HG03442 (cell line): ENCODE measurements around the gene CD27.
"Not testable (repeated sequence)": the region's sequence is repeated elsewhere in the genome, so short reads cannot be mapped to it uniquely, and the experiment has no call there.

Source experiments
- ATAC-seq: cut with Tn5 transposase; IDR thresholded peaks from one replicate; pipeline ENCODE4 v1.9.1; 2021; ENCODE audit warnings: mild to moderate bottlenecking, moderate library complexity; ENCODE audit not compliant: unreplicated experiment

CD27 gene

DNA sequence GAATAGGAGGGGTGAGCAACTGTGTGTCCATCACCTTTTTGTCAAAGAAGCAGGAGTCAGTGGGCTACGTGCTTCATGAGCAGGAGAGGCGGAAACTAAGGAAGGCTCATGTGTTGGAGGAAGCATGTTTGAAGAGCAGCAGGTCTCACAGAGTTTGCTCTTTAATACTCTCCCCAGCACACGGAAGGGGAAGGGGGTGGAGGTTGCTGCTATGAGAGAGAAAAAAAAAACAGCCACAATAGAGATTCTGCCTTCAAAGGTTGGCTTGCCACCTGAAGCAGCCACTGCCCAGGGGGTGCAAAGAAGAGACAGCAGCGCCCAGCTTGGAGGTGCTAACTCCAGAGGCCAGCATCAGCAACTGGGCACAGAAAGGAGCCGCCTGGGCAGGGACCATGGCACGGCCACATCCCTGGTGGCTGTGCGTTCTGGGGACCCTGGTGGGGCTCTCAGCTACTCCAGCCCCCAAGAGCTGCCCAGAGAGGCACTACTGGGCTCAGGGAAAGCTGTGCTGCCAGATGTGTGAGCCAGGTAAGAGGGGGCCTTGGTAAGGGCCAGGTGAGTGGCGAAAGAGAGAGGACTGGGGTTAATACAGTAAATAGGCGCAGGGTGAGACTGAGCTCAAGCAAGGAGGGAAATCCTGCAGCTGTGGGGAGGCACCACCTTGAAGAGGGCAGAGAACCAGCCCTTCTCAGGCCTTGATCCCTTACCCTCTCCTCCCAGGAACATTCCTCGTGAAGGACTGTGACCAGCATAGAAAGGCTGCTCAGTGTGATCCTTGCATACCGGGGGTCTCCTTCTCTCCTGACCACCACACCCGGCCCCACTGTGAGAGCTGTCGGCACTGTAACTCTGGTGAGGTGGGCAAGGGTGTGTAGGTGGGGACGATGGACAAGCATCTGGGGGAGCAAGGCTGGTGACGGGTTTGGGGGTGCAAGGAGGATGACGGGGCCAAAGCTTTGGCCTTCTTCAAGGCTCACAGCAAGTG, at the start of gene CD27:
Gene CD27 (plus strand): TSS at position 252 of the 985 bp plus-strand sequence. CDS start 141 bp downstream, at position 393.
- no peak for ATAC-seq

DNA sequence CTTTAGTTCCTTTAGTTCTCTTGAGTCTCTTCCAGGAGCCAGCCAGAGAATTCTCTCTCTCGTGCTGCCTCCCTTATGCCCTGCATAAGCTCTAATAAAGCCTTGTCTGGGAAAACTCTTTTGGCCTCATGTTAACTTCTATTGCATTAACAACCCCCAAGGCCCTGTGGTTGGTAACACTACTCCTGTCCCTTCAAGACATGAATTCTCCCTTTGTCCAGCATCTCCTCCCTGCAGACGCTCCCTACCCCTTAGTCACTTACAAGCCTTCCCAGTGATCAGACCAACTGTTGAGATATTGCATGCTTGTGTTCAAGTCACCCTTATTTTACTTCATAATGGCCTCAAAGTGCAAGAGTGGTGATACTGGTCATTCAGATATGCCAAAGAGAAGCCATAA, 48.7 kb upstream of the CD27 start:
- no peak for ATAC-seq

DNA sequence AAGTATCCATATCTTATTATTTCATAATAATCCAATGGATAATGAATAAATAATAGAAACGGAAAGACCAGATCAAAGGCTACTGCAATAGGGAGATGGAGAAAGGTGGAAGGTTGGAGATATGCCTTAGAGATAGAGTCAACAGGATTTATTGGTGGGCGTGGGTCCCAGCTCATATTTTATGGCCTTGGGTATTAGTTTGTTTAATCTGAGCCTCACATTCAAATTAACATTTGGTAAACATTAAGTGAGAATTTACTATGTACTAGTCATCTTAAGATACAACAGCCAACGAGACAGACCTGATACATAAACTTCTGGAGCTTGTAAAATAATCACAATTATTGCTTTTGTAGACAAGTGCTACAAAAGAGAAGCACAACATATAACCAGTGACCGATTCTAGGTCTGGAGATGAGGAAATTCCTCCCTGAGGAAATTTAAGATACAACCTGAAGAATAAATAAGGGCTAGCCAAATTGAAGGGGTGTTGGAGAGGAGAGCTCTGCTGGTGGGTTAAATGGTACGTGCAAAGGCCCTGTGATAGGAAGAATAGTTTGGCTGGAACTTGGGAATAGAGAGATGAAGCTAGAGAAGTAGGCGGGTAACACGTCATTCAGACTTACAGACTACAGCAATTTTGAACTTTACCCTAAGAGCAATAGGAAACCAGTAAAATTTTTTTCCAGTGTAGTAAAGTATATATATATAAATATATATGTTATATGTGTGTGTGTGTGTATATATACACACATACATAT, 44.7 kb upstream of the CD27 start:
- no peak for ATAC-seq

DNA sequence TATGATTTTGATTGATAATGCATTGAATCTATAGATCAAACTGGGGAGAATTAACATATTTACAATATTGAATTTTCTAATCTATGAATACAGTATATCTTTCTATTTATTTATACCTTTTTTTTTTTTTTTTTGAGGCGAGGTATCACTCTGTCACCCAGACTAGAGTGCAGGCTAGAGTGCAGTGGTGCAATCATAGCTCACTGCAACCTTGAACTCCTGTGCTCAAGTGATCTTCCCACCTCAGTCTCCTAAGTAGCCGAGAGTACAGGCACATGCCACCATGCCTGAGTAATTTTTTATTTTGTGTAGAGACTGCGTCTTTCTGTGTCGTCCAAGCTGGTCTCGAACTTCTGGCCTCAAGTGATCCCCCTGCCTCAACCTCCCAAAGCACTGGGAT, 40.4 kb upstream of the CD27 start:
- no peak for ATAC-seq

DNA sequence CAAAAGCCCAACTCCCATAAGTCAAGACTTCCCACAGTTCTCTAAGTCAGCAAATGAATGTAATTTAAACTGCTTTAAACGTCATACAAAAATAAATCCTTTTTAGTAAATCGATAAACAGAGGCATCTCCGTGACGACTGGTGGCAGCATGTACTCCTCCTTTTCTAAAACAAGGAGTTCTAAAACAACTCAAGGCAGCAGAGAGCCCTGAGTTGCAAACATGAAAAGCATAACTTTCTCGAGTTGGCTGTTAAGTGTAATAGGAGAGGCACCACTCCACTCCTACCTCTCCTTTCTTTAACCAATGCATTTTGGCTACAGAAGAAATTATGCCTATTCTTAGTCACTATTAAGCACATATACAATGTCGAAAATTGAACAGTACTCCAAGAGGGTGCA, 38.8 kb upstream of the CD27 start:
- no peak for ATAC-seq

DNA sequence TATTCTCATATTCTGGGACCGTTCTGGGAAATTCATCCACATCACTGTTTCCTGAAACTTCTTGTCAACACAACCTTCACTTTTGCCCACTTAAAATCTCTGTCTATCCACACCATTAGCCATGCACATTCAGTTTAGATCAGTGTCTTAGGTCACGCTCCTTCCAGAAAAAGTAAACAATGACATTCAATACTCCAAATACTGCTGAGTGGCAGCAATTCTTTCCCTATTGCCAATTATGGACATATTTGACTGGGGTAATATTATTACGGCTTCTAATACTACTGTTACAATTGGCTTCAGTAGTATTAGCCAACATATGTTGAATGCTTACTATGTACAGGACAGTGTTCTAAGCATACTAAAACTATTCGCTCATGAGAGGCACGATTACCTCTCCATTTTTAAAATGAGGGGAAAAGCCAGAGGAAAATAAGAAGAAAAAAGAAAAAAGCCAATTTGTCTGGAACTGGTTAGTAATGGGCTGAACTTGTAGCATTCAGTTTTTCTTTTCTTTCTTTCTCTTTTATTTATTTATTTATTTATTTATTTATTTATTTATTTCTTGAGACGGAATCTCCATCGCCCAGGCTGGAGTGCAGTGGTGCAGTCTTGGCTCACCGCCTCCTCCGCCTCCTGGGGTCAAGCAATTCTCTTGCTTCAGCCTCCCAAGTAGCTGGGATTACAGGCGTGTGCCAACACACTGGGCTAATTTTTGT, 37.4 kb upstream of the CD27 start:
- ATAC-seq, result no peak

DNA sequence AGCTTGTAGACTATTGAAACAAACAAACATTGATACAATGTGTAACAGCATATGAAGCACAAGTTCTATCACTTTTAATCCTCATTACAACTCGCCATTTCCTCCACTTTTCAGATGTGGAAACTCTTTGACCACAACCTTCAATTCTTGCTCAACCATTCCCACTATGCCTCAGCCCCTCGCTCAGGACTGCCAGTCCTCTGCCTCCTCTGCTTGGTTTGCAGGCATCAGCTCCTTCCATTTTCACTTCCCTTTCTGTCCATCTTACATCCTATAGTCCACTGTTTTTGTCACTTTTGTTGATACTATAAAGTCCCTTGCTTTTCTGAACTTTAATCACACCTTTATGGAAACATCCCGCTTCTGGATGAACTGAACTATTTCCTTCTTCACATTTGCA, 28.2 kb upstream of the CD27 start:
- no peak for ATAC-seq

DNA sequence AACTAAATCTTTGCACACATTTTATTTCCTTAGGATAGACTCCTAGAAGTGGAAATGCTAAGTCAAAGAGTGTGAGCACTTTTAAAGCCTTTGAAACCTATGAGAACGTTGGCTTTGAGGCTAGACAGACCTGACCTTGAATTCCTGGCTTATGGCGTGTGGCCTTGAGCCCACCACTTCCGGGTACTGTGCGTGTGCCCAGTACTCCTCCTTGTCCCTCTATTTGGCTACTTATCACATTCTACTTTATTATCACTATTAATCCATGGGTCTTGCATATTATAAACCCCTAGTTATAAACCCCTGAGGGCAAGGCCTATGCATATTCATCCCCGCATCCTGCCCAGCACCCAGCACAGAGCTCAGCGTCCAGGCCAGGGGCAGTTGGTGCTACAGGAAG, 26.0 kb upstream of the CD27 start:
- no peak for ATAC-seq

DNA sequence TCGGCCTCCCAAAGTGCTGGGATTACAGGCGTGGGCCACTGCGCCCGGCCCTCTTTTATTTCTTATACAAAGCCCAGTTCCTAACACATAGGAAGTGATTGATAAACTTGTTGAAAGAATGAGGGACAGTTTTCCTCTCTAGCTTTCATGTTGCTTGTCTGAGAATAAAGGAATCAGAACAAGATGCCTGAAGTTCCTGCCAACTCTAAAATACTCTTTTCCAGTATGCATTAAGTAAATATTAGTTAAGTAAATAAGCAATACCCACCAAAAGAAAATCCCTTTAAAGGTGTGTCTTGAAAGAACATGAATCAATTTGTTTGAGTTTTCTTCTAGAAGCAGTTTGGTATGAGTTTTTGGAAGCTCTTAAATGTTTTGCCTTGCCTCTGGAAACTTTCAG, 24.4 kb upstream of the CD27 start:
- no peak for ATAC-seq

DNA sequence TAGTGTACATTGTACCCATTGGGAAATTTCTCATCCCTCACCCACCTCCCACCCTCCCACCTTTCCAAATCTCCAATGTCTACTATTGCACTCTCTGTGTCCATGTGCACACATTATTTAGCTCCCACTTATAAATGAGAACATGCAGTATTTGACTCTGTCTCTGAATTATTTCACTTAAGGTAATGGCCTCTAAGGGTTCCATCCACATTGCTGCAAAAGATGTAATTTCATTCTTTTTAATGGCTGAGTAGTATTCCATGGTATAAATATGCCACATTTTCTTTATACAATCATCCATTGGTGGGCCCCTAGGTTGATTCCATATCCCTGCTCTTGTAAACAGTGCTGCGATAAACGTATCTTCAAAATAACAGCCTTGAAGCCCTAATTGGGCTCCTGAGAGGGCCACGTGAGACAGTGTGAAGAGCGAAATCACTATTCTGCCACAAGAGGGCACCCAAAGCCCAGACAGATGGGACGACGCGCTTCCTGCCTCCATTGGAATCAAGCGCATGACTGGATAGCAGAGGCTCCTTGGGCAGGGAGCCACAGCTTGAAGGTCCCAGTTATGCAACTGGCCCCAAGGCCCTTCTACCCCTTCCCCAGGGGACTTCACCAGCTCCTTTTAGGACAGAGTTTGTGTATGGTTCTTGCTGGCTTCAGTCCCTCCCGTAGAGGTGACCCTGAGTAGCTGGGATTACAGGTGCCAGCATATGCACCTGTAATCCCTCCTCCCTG, 21.3 kb upstream of the CD27 start:
- ATAC-seq, result no peak

DNA sequence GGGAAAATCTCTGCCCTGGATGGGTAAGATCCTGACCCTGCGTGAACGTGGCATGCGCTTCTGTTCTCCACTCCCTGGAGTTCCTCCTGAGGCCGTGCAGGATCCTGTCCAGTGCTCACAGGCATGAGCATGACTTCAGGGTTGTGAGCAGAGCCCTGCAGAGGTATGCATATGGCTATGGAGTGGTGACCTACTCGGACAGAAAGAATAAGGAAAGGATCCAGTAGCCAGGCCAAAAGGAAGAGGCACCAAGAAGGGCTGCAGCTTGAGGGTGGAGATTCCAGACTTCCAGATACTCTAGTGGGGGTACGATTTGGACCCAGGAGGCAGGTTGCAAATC, 20.8 kb upstream of the CD27 start:
- no peak for ATAC-seq

DNA sequence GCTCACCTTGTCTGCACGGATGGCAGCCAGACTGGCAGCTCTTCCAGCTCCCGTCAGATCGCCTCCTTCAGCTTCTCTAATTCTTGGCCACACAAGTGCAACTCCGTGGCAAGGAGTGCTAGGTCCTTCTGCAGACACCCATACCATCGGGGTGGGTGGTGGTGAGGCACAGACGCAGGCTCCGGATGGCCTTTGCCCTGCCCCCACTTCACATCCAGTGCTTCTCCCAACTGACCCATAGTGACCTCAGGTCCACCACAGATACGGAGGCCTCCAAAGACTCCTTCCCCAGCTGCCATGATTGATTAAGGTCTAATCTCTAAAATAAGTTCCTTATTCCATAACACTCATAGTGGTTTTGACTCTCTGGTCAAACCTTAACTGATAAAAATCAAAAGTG, 19.9 kb upstream of the CD27 start:
- no peak for ATAC-seq

DNA sequence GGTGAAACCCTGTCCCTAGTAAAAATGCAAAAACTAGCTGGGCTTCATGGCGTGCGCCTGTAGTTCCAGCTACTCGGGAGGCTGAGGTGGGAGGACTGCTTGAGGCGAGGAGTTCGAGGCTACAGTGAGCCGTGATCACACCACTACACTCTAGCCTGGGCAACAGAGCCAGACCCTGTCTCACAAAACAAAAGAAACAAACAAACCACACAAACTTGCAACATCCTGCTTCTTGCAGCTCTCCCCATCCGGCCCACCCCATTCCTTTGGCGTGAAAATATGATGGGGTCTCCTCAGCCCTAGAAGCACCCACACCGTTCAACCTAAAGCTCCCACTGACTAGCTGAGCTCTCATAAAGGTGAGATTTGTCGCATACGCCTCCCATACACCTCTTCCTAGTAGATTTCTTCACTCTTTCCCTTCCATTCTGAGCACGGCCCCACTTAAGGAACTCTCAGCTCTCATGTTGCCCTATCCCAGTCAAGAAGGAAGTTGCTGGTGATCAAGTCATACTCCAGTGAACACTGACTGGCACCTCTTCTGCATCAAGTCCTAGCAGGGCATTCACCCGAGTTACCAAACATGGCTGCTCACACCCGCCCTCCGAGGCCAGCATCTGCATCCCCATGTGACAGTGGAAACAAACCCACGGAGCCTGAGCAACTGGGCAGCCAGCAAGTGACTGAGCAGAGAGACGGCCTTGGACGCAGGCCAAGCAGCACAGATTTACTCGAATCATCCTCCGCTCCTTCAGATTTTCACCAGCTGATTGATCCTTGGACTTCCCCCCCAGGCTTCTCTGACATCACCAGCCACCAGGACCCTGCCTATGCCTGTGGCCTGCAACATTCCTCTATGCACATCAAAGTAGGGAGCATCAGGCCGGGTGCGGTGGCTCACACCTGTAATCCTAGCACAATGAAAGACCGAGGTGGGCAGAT, 18.9 kb upstream of the CD27 start:
- no peak for ATAC-seq

DNA sequence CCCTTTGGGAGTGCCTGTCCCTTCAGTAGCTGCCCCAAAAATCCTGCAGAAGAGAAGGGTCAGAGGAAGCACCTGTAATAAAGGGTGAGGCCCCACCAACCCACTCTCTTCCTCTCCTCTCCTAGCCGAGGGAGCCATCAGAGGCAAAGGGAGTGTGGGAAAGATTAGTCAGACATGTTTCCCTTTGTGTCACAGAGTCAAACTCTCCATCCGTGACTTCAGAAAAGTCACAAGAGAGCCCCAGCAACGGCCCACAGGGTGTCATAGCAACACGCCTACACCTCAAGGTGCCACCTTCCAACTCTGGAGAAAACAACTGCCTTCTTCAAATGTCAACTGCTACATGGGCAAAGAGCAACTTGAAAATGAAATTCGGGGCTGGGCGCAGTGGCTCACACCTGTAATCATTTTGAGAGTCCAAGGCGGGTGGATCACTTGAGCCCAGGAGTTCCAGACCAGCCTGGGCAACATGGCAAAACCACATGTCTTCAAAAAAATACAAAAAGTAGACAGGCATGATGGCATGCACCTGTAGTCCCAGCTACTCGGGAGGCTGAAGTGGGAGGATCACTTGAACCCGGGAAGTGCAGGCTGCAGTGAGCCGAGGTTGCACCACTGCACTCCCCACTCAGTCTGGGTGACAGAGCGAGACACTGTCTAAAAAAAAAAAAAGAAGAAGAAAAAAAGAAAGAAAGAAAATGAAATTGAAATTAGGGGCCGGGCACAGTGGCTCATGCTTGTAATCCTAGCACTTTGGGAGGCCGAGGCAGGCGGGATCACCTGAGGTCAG, 17.7 kb upstream of the CD27 start:
- peak; percentile 61 for ATAC-seq

DNA sequence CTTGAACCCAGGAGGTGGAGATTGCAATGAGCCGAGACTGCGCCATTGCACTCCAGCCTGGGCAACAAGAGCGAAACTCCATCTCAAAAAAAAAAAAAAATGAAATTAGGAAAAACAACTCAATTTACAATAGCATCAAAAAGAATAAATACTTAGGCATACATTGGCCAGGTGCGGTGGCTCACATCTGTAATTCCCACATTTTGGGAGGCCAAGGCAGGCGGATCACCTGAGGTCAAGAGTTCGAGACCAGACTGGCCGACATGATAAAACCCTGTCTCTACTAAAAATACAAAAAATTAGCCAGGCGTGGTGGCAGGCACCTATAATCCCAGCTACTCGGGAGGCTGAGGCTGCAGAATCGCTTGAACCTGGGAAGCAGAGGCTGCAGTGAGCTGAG, 17.0 kb upstream of the CD27 start:
- ATAC-seq, result not testable (repeated sequence)

DNA sequence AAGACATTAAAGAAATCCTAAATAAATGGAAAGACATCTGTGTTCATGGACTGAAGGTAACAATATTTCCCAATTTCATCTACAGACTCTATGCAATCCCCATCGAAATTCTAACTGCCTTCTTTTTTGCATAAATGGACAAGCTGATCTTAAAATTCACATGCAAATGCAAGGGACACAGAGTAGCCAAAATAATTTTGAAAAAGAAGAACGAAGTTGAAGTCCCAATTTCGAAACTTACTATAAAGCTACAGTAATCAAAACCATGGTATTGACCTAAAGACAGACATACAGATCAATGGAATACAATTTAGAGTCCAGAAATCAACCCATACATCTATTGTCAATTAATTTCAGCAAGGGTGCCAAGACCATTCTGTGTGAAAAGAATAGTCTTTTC, 16.4 kb upstream of the CD27 start:
- ATAC-seq, result no peak

DNA sequence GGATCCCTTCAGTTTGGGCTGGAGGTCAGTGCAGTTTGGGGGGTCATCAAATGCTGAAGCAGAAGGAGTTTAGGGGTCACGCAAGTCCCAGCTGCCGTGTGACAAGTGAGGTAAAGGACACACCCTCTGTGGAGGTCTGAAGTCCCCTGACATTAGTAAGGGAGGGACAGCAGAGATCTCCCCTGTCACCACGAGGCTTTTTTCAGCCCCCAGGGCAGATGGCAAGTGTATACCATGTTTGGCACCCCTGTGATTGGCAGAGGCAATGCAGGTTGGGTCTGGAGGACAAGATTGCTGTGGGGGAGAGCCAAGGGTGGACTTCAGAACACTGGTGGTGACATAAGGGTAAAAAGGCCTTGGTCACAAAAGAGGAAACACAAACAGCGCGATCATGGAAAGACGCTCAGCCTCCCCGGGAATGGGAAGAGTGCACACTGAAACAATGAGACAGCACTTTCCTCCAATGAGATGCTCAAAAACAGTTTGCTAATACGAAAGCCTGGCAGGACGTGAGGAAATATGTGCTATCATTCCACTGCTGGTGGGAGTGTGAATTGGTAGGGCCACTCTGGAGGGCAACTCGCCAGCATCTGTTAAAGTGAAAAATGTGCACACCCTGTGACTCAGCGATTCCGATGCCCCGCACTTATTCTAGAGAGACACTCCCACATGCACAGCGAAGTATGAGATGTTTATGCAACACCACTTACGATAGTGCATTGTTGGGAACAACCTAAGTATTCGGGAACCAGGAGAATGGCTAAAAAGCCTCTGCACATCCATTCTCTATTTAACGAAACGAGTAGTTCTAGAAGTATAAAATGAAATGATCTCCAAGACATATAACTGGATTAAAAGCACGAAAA, 14.4 kb upstream of the CD27 start:
- no peak for ATAC-seq

DNA sequence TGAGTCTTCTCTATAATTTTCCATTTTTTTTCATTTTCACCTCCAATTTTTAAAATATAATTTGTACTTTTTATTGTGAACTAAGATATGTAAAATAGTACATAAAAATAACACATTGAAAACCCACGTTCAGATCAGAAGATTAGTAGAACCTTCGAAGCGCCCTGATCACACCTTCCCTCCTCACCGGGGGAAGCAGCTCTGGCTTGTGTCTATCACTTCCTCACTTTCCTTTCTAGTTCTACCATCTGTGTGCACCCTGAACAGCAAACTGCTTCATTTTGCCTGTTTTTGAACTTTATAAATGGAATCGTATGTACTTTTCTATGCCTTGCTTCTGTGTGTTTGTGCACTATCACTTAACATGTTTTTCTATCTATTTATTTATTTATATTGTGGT, 11.8 kb upstream of the CD27 start:
- ATAC-seq, result no peak
